GM19438 (cell line): ENCODE results near the gene EBI3.
"Not testable (repeated sequence)": the region's sequence is repeated elsewhere in the genome, so short reads cannot be mapped to it uniquely, and the experiment has no call there.

Experiments used
- ATAC-seq: cut with Tn5 transposase; IDR thresholded peaks from one replicate; pipeline ENCODE4 v1.9.1; 2021; ENCODE audit warnings: low read depth; ENCODE audit not compliant: unreplicated experiment

Gene EBI3

GRCh38 chr19:4274321-4274686 lies 45.0 kb downstream of the EBI3 start:
- ATAC-seq = not testable (repeated sequence)

- no peak for ATAC-seq
These were observed 47.9 kb downstream of the EBI3 start for GRCh38 chr19:4277191-4277696.

- ATAC-seq = no peak
These were observed 48.7 kb downstream of the EBI3 start for GRCh38 chr19:4278010-4278409.

GRCh38 chr19:4278419-4279266 lies 49.3 kb downstream of the EBI3 start, which contains the start of gene SHD:
Gene SHD (plus strand): TSS chr19:4279266. CDS start chr19:4280064, 798 bp downstream.
- no peak for ATAC-seq

GRCh38 chr19:4279267-4279529 lies 49.9 kb downstream of the EBI3 start:
- no peak for ATAC-seq

GRCh38 chr19:4279530-4280422 lies 50.5 kb downstream of the EBI3 start:
- no peak for ATAC-seq

GRCh38 chr19:4284176-4284958 lies 55.0 kb downstream of the EBI3 start:
- ATAC-seq = no peak

GRCh38 chr19:4284974-4285373 lies 55.7 kb downstream of the EBI3 start:
- ATAC-seq = no peak

GRCh38 chr19:4286141-4286540 lies 56.8 kb downstream of the EBI3 start:
- ATAC-seq = not testable (repeated sequence)
